ENCODE results near the gene RAPSN. TPM values are rescaled to one million over a fixed set of nuclear protein-coding genes. Genes with fewer than 3 reads are reported as not detected.

Gene RAPSN
- not detected in 2 replicates for total RNA-seq (ENCODE audit: low replicate concordance)

- no peaks in the 10 kb centered on the region for H3K27me3 ChIP-seq
- H3K27ac ChIP-seq, result no peak within 1 kb of the TSS
- no peak within 1 kb of the TSS for H2AFZ ChIP-seq (replicated peaks)
- H3K4me1 ChIP-seq, result no peaks in the 10 kb centered on the region
- no peaks in the 10 kb centered on the region for H4K20me1 ChIP-seq (ENCODE audit: low read depth)
- Mint-ChIP-seq H3K27ac (peak within 1 kb of the TSS; percentile 63), H3K36me3 (no peaks in the 10 kb centered on the region), H3K9me3 (no peaks in the 10 kb centered on the region), H3K4me3 (no peak within 1 kb of the TSS), H3K27me3 (ENCODE audit: insufficient read depth, low read depth) (peaks cover 5% of the 10 kb centered on the region), H3K4me1 (no peaks in the 10 kb centered on the region)
- H3K4me3 ChIP-seq, result no peak within 1 kb of the TSS
- no peaks in the 10 kb centered on the region for H3K36me3 ChIP-seq
- DNase-seq (ENCODE audit: low spot score), result no peak
- no peaks in the 10 kb centered on the region for H3K9me3 ChIP-seq (ENCODE audit: low read depth)
- H3F3A ChIP-seq (ENCODE audit: low read depth), result no peaks in the 10 kb centered on the region
- H3K9ac ChIP-seq, result no peak within 1 kb of the TSS
- no peak within 1 kb of the TSS for H3K4me2 ChIP-seq
- H3K79me2 ChIP-seq (ENCODE audit: low read depth), result no peaks in the 10 kb centered on the region
- TF ChIP-seq CTCF (IDR thresholded peaks at IDR 0.05), result no peak
- no peak for TF ChIP-seq EZH2 (IDR thresholded peaks at IDR 0.05)
- no peak for TF ChIP-seq EZH2phosphoT487 (IDR thresholded peaks at IDR 0.05)
Observed at GRCh38 chr11:47448566-47449427, at the start of gene RAPSN. Gene RAPSN, minus strand, starts transcription at chr11:47449136. Its CDS starts 172 bp downstream, at chr11:47448964.

GRCh38 chr11:47498149-47498548 is 49.2 kb upstream of the RAPSN start:
- Mint-ChIP-seq H3K36me3 (peaks cover 20% of the 10 kb centered on the region), H3K9me3 (no peaks in the 10 kb centered on the region), H3K4me3 (no peak overlapping the region), H3K27me3 (ENCODE audit: insufficient read depth, low read depth) (no peaks in the 10 kb centered on the region), H3K4me1 (peaks cover 13% of the 10 kb centered on the region), H3K27ac (no peak overlapping the region)
- peaks cover 95% of the 10 kb centered on the region for H4K20me1 ChIP-seq (ENCODE audit: low read depth)
- TF ChIP-seq CTCF (IDR thresholded peaks at IDR 0.05), result no peak
- no peak for TF ChIP-seq EZH2 (IDR thresholded peaks at IDR 0.05)
- TF ChIP-seq EZH2phosphoT487 (IDR thresholded peaks at IDR 0.05), result no peak
- H3K4me2 ChIP-seq, result no peak overlapping the region
- H2AFZ ChIP-seq (replicated peaks), result no peak overlapping the region
- H3K27ac ChIP-seq, result peak overlapping the region; percentile 5
- H3K4me1 ChIP-seq, result peaks cover 24% of the 10 kb centered on the region
- H3K4me3 ChIP-seq, result no peak overlapping the region
- H3F3A ChIP-seq (ENCODE audit: low read depth), result peaks cover 6% of the 10 kb centered on the region
- H3K9me3 ChIP-seq (ENCODE audit: low read depth), result no peaks in the 10 kb centered on the region
- no peak overlapping the region for H3K9ac ChIP-seq
- H3K27me3 ChIP-seq, result no peaks in the 10 kb centered on the region
- peaks cover 3% of the 10 kb centered on the region for H3K36me3 ChIP-seq
- no peak for DNase-seq (ENCODE audit: low spot score)
- peaks cover 100% of the 10 kb centered on the region for H3K79me2 ChIP-seq (ENCODE audit: low read depth)

DNA sequence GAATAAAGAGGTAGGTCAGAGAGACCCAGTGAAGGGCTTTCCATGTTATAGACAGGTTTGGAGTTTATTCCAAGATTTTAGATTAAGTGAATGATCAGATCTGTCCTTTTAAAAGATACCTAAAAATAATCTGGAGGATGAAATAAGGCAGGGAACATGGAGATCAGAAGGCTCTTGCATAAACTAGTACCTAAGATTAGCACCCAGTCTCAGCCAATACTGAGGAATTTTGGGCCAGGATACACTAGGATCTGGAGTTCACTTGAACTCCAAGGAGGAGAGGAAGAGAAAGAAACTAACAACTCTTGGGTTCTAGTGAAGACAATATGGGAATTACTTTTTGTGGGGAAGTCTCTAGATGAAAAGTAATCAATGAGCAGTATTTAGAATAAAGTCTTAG is 47.9 kb upstream of the RAPSN start:
- Histone ChIP-seq H3K4me3 (no peak overlapping the region), H3K79me2 (ENCODE audit: low read depth) (peaks cover 100% of the 10 kb centered on the region), H3K36me3 (no peaks in the 10 kb centered on the region), H3K27me3 (no peaks in the 10 kb centered on the region), H2AFZ (replicated peaks) (no peak overlapping the region), H3K4me1 (peaks cover 24% of the 10 kb centered on the region), H3F3A (ENCODE audit: low read depth) (peaks cover 6% of the 10 kb centered on the region), H3K9me3 (ENCODE audit: low read depth) (no peaks in the 10 kb centered on the region), H4K20me1 (ENCODE audit: low read depth) (peaks cover 97% of the 10 kb centered on the region), H3K9ac (no peak overlapping the region), H3K27ac (no peak overlapping the region), H3K4me2 (no peak overlapping the region)
- H3K9me3 Mint-ChIP-seq, result no peaks in the 10 kb centered on the region
- no peak overlapping the region for H3K4me3 Mint-ChIP-seq
- H3K36me3 Mint-ChIP-seq, result peaks cover 21% of the 10 kb centered on the region
- no peak for DNase-seq (ENCODE audit: low spot score)
- H3K4me1 Mint-ChIP-seq, result peaks cover 7% of the 10 kb centered on the region
- H3K27me3 Mint-ChIP-seq (ENCODE audit: insufficient read depth, low read depth), result no peaks in the 10 kb centered on the region
- TF ChIP-seq EZH2phosphoT487 (IDR thresholded peaks at IDR 0.05) (no peak), EZH2 (IDR thresholded peaks at IDR 0.05) (no peak), CTCF (IDR thresholded peaks at IDR 0.05) (no peak)
- H3K27ac Mint-ChIP-seq, result no peak overlapping the region

Measured in neural progenitor cell (in vitro differentiated cells).